ENCODE results near the gene MAPK9.

Gene MAPK9

GRCh38 chr5:180291234-180291940, 496 bp downstream of the MAPK9 start:
- FAIRE-seq, result no peak

DNA sequence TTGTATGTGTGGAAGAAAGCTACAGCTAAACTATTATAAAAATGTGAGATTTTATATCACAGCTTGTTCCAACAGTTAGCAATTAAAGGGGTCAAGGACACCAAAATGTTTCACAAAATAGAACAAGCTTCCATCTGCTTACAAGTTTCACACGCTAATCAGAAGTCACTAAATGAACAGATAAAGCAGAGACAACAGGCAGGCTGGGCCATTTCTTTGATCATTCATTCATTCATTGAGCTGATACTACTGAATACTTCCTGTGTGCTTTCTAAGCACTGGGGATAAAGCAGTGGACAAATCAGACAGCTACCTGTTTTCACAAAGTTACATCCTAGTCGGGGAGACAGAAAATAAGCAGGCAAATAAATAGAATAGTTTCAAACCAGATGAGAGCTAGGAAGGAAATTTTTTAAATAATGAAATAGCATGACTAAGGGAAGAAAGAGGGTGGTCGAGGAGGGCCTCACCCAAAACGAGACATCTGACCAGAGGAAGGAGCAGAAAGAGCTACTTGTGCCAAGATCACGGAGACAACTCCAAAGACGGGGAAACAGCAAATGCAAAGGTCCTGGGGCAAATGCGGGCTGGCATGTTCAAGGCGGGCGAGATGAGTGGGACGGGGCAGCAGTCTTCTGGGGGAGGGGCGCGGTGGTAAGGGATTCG, 1.2 kb downstream of the MAPK9 start:
- no peak for FAIRE-seq

DNA sequence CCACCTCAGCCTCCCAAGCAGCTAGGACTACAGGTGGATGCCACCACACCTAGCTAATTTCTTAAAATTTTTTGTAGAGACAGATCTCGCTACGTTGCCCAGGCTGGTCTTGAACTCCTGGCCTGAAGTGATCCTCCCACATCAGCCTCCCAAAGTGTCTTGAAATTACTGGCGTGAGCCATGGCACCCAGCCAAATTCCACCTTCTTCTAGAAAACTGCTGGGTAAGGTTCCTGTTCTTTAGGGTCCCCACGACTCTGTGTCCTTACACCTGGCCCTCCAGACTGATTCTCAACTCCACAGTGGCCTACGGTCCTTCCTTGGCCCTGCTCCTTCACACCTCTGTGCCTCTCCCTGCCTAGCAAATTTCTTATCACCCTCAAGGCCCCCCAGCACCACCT, 1.9 kb downstream of the MAPK9 start:
- no peak for FAIRE-seq

DNA sequence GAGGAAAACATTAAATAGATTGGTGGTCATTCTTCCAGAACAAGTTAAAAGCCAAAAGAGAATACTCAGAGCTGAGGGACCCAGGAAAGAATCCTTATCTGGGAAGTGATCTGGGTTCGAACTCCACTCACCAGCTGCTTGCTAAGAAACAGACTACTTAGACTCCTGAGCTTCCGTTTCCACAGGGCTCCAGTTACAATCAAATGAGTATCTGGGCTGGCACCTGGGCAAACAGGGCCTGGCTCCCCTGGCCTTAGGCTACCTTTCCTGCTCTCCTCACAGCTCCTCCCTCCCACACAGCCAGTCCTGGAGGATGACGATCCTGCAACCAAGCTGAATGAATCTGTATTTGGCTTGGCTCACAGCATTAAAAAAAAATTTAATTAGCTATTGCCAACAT, 2.5 kb downstream of the MAPK9 start:
- no peak for FAIRE-seq

DNA sequence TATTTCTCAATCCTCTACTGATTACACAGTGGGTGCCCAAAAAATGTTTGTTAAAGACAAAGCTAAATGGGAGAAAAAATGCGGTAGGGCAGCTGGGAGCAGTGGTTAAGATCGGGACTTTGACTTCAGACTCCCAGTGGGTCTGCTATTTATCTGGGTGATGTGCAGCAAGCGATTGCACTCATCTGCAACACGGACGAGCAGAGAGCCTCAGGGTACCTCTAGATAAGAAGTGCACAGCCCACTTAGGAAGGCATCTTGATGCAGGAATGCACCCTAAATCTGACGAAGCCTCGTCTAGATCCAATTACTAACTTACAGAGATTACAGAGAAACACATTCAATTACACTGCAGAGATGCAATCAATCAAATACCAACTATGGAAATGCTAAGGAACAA, 4.0 kb downstream of the MAPK9 start:
- no peak for FAIRE-seq

GRCh38 chr5:180287404-180287803, 4.5 kb downstream of the MAPK9 start:
- no peak for FAIRE-seq

- FAIRE-seq, result no peak
Measured at GRCh38 chr5:180284149-180284548, 7.7 kb downstream of the MAPK9 start.

DNA sequence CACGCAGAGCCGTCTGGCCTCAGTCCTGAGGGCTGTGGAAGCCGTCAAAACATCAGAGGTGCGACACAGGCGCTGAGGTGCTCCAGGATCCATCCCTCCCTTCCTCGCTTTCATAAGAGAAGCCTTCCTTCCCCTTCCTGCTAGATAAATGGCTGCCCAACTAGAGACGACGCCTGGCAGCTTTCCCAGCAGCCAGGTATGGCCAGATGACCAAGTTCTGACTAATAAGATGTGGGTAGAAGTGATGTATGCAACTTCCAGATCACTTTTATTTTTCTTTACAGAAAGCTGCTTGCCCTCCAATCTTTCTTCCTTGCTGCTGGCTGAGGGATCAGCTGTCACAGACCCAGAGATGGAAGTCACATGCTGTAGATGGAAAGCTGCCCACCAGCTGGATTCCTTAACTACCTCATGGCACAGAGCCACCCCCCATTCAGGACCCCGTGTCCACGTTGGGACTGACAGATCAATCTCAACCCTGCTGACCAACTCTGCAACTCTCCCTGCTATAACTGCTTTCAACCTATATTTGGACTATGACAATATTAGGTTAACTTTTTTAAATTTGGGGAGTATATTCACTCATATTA, 8.8 kb downstream of the MAPK9 start:
- no peak for FAIRE-seq

GRCh38 chr5:180282281-180282680, 9.6 kb downstream of the MAPK9 start:
- no peak for FAIRE-seq

DNA sequence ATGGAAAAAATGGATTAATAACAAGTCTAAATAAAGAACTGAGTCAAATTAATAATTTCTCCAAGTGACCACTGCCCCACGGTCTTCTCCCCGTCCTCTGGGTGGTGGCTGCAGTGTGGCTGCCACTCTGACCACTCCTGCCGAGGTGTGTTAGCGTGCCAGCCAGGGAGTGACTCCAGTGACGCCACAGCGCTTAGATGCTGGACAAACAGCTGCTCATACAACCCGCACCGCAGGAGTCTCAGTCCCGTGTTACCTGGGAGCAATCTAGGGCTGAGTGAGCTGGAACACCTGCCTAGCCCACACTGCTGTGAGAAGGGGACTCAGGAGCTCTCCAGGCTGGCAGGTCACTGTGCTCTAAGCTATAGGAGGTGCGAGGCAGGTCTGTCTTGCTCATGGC, 10.2 kb downstream of the MAPK9 start:
- FAIRE-seq, result no peak

DNA sequence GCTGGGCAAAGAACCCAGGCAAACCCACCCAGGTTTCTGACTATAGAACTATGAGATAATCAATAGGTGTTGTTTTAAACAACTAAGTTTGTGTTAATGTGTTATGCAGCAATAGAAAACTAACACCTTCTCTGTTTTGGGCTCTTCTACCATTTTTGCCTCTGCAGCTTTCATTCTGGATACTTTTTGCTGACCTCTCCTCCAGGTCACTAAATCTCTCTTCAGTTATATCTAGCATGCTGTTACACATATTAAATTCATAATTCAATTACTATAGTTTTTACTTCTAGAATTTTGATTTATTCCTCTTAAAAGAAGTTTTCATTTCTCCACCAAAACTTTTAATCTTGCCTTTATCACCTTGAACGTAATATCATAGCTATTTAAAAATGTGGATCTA, 17.2 kb downstream of the MAPK9 start:
- no peak for FAIRE-seq

DNA sequence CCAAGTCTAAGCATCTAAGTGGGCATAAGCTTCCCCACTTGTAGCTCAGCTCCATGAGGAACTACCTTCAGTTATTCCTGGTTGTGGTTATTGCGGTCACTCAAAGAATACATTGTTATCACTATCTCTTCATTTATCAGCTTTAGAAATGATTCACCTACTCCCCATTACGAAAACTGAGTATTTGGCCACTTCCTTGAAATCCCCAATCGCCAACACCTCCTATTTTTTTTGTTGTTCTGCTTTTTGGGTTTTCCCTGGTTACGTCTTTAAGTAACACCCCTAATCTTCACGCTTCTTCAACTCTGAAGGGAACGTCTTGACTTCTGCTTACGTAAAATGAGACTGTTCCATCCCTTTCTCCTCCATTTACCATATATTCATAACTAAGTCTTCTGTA, 20.7 kb downstream of the MAPK9 start:
- no peak for FAIRE-seq

DNA sequence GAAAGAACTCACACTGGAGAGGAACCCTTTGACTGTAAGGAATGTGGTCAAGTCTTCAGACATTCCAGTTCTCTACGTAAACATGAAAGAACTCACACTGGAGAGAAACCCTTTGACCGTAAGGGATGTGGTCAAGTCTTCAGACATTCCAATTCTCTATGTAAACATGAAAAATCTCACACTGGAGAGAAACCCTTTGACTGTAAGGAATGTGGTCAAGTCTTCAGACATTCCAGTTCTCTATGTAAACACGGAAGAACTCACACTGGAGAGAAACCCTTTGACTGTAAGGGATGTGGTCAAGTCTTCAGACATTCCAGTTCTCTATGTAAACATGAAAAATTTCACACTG, 32.6 kb downstream of the MAPK9 start:
- FAIRE-seq, result no peak

GRCh38 chr5:180253036-180253824, 38.7 kb downstream of the MAPK9 start:
- no peak for FAIRE-seq

GRCh38 chr5:180251887-180252286, 40.0 kb downstream of the MAPK9 start:
- FAIRE-seq, result no peak

GRCh38 chr5:180251141-180251540, 40.7 kb downstream of the MAPK9 start:
- FAIRE-seq, result no peak

- no peak for FAIRE-seq
Measured at GRCh38 chr5:180250329-180250728, 41.6 kb downstream of the MAPK9 start.

- no peak for FAIRE-seq
Measured at GRCh38 chr5:180241600-180241999, 50.3 kb downstream of the MAPK9 start.

- FAIRE-seq, result no peak
Measured at GRCh38 chr5:180238631-180239030, 53.3 kb downstream of the MAPK9 start.

DNA sequence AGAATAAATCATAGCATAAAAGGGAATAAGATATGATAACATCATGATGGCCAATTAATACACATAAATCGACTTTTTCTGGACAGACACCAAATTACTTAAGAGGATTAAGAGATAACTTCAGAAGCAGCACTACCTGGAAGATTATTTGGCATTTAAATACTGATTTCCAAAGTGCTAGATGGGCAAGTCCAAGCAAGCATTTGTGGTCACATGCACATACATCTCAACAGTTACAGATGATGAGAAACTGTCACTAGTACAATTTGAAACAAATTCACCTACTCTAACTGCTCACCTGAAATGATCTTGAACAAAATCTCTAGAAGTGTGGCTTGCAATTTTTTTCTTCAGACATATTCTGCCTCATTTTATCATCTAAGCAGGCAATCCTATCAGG, 56.0 kb downstream of the MAPK9 start:
- no peak for FAIRE-seq

DNA sequence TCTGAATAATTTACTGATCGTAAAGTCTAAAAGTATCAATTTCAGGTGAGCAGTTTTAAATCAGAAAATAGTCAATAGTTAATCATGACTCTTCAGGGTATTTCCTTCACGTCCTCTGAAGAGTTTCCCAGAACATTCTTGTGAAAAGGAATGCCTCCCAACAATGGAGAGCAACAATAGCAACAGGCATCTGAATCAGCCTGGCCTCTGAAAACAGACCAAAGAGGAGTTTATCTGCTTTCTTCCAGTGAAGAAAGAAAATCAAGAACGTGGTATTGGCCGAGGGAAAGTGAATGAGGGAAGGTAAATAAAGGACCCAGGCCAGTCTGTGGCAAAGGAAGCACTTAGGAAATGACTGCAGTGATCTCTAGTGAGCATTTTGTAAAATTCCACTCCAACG, 56.8 kb downstream of the MAPK9 start:
- no peak for FAIRE-seq

GRCh38 chr5:180234271-180234670, 57.6 kb downstream of the MAPK9 start:
- no peak for FAIRE-seq

DNA sequence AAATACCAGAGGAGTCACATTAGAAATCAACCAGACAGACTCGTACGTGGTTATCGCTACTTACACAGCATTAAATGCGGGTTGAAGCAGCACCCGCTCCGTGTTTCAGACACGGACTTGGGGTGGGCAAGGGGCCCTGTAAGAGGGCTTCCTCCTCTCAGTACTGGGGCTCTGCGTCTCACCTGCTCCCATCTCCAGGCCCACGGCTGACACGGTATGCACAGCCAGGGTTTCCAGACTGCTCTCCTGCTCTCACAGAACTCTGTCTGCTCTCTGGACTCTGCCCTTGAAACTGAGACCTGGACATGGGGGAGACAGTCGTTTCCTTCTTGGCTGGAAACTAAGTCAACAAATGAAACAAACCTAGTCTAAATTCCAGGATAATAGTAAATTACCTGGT, 58.2 kb downstream of the MAPK9 start:
- no peak for FAIRE-seq

DNA sequence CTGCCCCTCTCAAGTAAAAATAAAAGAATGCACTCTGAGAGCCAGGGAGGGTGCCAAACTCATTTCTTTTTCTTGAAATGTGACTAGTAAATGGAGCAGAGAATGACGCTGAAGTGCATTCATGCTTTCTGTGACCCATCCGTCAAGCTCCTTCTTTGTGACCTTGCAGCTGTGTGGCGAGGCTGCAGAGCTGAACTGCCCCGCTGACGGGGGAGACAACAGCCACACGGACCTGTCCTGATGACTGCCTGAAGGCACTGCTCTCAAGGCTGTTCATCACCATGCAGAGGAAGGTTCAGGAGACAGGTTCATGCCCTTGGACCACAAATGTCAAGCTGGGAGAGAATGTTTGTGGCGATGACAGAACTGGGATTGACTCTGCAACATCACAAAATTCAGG, 61.9 kb downstream of the MAPK9 start:
- no peak for FAIRE-seq
